GM19372 (cell line): ENCODE measurements around the gene KCNN3.

Experiments
- ATAC-seq: cut with Tn5 transposase; IDR thresholded peaks from one replicate; pipeline ENCODE4 v1.9.1; 2021; ENCODE audit warnings: mild to moderate bottlenecking, low read depth, moderate library complexity; ENCODE audit not compliant: unreplicated experiment

KCNN3 gene

GRCh38 chr1:154741741-154742495 is 128.2 kb downstream of the KCNN3 start:
- no peak for ATAC-seq

- no peak for ATAC-seq
These were observed 128.8 kb downstream of the KCNN3 start for GRCh38 chr1:154741327-154741726.

DNA sequence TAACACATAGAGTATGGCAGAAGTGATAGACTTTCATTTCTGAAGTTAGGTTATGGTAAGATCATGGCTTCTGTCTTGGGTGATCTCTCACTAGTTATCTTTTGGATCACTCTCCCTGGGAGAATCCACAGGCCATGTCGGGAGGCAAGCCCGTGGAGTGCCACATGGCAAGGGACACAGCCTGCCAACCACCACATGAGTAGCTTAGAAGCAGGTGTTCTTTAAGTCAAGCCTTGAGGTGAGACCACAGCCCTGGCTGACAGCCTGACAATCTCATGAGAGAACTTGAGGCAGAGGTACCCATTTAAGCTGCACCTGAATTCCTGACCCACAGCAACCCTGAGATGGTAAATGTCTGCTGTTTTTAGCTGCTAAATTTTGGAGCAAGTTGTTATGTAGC is 130.4 kb downstream of the KCNN3 start:
- ATAC-seq, result no peak

DNA sequence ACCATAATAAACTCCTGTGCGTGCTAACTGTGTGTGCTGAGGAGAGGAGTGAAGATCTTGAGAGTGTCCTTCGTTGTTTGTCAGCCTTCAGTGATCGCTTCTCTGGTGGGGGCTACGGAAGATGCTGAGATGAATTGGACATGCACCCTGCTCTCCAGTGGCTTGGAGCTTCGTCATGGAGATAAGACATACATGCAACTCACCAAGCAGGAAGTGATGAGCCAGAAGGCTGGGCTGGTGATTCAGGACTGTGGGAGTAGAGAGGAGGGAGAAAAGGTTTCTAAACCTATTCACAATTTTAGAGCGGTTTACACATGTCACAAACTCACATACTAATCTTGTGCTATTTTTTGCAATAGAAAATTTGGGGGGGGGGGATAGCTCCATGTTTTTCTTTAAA is 133.2 kb downstream of the KCNN3 start:
- ATAC-seq, result no peak

GRCh38 chr1:154735804-154736168 is 134.3 kb downstream of the KCNN3 start:
- no peak for ATAC-seq

DNA sequence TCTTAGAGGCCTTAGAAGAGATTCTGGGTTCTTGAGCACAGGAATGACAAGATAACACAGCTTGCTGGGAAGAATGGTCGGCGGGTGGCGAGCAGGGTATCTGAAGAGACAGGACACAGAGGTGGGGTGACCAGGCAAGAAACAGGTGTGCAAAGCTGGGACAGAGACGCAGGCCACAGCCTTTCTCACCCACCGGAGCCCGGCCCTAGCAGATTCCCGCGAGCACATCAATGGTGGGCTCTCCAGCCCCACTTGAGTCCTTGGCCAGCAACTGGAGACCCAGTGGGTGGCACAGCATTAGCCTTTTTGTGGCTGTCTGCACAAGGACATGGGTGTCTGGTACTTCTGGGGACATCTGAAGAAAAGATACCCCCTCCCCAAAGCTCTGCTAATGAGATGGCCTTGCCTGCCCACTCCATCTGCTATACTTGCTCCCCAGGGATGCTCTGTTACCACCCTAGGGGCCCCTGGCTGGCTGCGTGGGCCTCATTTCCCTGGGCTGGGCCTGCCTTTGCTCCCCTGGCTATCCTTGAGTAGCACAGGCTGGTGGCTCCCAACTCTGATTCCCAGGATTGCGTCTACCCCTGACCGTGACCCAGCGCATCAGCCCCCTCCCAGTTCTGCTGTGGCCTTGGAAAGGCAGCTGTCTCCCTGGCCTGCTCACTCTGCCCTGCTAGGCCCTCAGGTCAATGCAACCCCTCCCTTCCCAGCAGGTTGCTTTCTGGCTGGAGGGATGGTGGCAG is 134.8 kb downstream of the KCNN3 start:
- ATAC-seq, result no peak

GRCh38 chr1:154733621-154734020 is 136.5 kb downstream of the KCNN3 start:
- no peak for ATAC-seq

- ATAC-seq, result no peak
These were observed 139.0 kb downstream of the KCNN3 start for GRCh38 chr1:154730986-154731489.

GRCh38 chr1:154730259-154730658 is 139.8 kb downstream of the KCNN3 start:
- ATAC-seq, result no peak

DNA sequence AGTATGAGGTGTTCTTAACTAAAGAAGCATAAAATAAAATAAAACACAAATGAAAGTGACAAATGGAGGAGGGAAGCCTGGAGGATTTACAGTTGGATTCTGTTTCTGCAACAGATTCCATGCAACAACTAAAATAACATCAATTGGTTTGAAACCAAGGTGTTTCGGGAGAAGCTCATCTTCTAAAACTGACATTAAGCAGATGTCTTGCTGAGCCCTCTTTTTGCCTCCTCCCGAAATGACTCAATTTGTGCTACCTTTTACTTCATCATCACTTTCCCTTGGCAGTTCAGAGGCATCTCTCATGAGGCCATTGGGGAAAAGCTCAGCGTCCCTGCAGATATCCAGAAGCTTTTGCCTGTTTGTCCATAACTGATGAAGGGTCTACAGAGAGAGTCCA is 140.5 kb downstream of the KCNN3 start:
- ATAC-seq, result no peak

GRCh38 chr1:154729031-154729442 is 141.0 kb downstream of the KCNN3 start:
- ATAC-seq, result no peak

- no peak for ATAC-seq
These were observed 143.0 kb downstream of the KCNN3 start for GRCh38 chr1:154726896-154727753.

DNA sequence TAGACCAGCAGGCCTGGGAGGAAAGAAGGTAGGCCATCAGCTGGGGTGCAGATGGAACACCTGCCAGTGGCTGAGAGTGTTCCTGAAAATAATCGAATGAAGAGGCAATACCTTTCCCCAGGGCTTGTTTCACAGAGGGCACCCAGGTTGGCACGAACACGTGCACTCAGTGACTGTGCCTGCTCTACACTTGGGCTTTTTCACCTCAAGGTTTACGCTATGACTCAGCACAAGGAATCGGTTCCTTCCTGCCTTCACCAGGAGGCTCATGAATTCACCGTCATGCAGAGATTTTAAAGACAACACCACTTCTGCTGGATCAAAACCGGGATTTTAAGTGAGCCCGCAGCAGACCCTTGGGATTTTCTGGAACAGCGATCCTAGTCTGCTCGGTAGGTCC is 143.6 kb downstream of the KCNN3 start:
- ATAC-seq, result no peak

DNA sequence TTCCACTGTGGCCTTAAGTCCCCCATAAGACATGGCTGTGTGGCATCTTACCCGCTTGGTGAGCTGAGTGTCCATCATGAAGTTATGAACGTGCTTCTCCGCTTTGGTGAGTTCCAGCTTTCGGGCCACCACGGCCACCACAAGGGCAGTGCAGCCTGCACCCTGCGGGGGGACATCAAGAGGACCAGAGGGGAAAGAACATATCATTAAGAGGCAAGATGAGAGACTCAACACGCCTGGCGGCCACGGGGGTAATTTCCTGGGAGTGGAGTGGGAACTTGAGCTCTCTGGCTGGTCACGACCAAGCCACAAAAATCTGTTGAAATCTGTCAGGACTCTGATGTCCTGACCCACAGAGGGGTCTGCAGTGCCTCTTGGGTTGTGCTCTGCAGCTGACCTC is 144.2 kb downstream of the KCNN3 start:
- no peak for ATAC-seq

GRCh38 chr1:154720328-154721297 is 149.5 kb downstream of the KCNN3 start:
- ATAC-seq, result no peak

GRCh38 chr1:154719586-154720327 is 150.3 kb downstream of the KCNN3 start:
- no peak for ATAC-seq

DNA sequence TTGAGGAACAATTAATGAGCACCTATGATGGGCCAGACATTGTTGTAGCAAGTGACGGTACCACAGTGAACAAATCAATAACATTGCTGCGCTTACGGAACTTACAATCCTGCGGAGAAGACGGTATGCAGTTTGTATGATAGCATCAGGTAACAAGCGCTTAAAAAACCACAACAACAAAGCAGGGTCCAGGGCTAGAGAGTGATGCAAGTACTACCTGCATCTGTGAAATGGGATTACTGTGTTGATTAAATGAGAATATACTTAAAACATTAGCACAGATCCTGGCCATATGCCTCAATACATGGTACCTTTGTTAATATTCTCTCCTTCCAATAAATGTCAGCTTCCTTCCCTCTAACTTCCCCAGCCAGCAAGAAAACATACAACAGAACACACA is 151.5 kb downstream of the KCNN3 start:
- ATAC-seq, result no peak

GRCh38 chr1:154717528-154717924 is 152.6 kb downstream of the KCNN3 start:
- no peak for ATAC-seq
